ENCODE results near the gene IMMP2L. TPM values are rescaled to one million over a fixed set of nuclear protein-coding genes. Genes with fewer than 3 reads are reported as not detected.

IMMP2L gene
- polyA plus RNA-seq, 2 of the 4 experiments (the other 2 are of a cell fraction), result 16.1 to 23.8 TPM

DNA sequence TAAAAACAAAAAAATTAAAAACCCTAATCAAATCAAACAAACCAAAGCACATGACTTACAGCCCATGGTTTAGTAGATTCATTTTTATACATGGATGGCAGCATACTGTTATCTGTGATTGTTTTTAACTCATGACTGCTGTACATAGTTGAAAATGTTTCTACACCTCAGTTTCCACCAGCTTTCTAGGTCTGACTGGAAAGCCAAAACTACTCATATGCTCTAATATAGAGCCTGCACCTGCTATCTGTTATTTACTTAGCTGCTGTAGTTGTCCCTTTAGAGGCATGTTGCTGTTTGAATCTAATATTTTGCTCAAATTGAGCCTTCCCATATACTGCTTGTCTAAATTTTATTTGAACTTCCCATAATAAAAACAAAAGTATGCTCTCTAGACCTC lies 761.3 kb downstream of the IMMP2L start:
- ATAC-seq (no peak), FAIRE-seq (no peak)
- POLR2A ChIA-PET, result no interaction called here

DNA sequence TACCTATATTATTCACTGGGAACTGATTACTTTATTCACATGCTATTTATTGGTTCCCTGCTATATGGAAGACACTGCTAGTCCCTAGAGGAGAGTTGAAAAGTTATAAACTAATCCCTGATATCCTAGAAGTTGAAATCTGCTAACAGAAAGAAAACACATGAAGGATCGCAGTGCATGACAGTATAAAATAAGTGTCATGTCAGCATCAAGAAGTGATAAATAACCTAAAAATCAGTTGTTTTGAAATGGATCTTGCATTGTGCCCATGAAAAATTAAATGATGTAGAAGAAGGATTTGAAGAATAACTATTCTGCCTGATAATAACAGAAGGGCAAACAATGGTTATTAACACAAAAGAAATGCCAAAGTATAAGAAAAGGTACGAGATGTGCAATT lies 764.6 kb downstream of the IMMP2L start:
- ChIA-PET POLR2A (no interaction called here), CTCF (no interaction called here)
- 65% methylated on average over 2 of the region's 2 CpGs for WGBS (ENCODE audit: missing lambda C conversion rate)
- FAIRE-seq, result no peak
- Histone ChIP-seq H3K4me2 (no peak overlapping the region), H3K4me3 (no peak overlapping the region), H3K27ac (no peak overlapping the region), H3K4me1 (no peaks in the 10 kb centered on the region), H3K9me3 (no peaks in the 10 kb centered on the region)
- no peak for DNase-seq (ENCODE audit: low read depth in 1 of 2, low spot score in 1 of 2)
- no peak for ATAC-seq
- TF ChIP-seq MAFK (IDR thresholded peaks at IDR 0.05; ENCODE audit: partially characterized antibody), result peak; percentile 51
- no peak for TF ChIP-seq ZC3H11A (IDR thresholded peaks at IDR 0.05)

More for the DNA sequence above, 761.3 kb downstream of the IMMP2L start:
- Histone ChIP-seq H3K4me2 (no peak overlapping the region), H3K9me3 (no peaks in the 10 kb centered on the region), H3K4me3 (no peak overlapping the region), H3K4me1 (no peaks in the 10 kb centered on the region), H3K27ac (no peak overlapping the region)
- no peak for TF ChIP-seq ESRRA (IDR thresholded peaks at IDR 0.05; ENCODE audit: borderline replicate concordance, low read length)
- TF ChIP-seq, protein P1, sequence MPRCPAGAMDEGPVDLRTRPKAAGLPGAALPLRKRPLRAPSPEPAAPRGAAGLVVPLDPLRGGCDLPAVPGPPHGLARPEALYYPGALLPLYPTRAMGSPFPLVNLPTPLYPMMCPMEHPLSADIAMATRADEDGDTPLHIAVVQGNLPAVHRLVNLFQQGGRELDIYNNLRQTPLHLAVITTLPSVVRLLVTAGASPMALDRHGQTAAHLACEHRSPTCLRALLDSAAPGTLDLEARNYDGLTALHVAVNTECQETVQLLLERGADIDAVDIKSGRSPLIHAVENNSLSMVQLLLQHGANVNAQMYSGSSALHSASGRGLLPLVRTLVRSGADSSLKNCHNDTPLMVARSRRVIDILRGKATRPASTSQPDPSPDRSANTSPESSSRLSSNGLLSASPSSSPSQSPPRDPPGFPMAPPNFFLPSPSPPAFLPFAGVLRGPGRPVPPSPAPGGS (IDR thresholded peaks at IDR 0.05), result no peak
- TF ChIP-seq HEYL (CRISPR knock-in tag; IDR thresholded peaks at IDR 0.05), result no peak
- no peak for TF ChIP-seq TP53 (CRISPR knock-in tag; IDR thresholded peaks at IDR 0.05)
- TF ChIP-seq, protein P2, sequence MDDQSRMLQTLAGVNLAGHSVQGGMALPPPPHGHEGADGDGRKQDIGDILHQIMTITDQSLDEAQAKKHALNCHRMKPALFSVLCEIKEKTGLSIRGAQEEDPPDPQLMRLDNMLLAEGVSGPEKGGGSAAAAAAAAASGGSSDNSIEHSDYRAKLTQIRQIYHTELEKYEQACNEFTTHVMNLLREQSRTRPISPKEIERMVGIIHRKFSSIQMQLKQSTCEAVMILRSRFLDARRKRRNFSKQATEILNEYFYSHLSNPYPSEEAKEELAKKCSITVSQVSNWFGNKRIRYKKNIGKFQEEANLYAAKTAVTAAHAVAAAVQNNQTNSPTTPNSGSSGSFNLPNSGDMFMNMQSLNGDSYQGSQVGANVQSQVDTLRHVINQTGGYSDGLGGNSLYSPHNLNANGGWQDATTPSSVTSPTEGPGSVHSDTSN (IDR thresholded peaks at IDR 0.05), result no peak
- TF ChIP-seq KDM5A (IDR thresholded peaks at IDR 0.05), result no peak
- TF ChIP-seq, protein P3, sequence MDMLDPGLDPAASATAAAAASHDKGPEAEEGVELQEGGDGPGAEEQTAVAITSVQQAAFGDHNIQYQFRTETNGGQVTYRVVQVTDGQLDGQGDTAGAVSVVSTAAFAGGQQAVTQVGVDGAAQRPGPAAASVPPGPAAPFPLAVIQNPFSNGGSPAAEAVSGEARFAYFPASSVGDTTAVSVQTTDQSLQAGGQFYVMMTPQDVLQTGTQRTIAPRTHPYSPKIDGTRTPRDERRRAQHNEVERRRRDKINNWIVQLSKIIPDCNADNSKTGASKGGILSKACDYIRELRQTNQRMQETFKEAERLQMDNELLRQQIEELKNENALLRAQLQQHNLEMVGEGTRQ (IDR thresholded peaks at IDR 0.05), result no peak
- no peak for TF ChIP-seq EHF (CRISPR knock-in tag; IDR thresholded peaks at IDR 0.05)
- no peak for TF ChIP-seq KDM1A (IDR thresholded peaks at IDR 0.05; ENCODE audit: low read depth)
- no peak for TF ChIP-seq CHD2 (IDR thresholded peaks at IDR 0.05; ENCODE audit: low read length, partially characterized antibody)
- TF ChIP-seq NPAS2 (CRISPR knock-in tag; IDR thresholded peaks at IDR 0.05; ENCODE audit: borderline replicate concordance), result no peak
- no peak for TF ChIP-seq NFE2L2 (conservative IDR thresholded peaks at IDR 0.05; ENCODE audit: low read length)
- DNase-seq (ENCODE audit: low read depth in 1 of 2, low spot score in 1 of 2), result no peak
- CTCF ChIA-PET, result interaction anchor here (0.5 kb wide), 1 partner anchor 244 kb away, joined by 3 read pairs; no protein-coding TSS in a partner anchor

DNA sequence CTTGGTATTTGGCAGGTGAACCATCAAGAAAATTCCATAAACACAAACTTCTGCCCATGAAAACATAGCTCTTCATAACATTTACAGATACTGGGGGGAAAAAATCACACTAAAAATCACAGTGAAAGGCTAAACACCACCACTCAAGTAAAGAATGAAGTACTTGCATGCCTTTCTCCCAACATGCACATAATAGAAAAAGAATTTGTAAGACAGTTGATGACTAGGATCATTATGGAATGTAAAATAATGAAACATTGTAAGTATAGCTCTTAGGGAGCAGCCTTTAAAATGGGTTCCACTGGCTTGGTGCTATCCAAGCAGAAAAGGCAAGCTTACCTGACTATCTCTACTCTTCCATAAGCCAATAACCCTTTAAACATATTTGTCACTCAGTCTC lies 771.3 kb downstream of the IMMP2L start:
- no peak for FAIRE-seq
- TF ChIP-seq KDM5A (IDR thresholded peaks at IDR 0.05) (no peak), PHF8 (IDR thresholded peaks at IDR 0.05; ENCODE audit: borderline replicate concordance, low read depth) (no peak), EHMT2 (IDR thresholded peaks at IDR 0.05; ENCODE audit: low read depth) (no peak), NR3C1 (IDR thresholded peaks at IDR 0.05) (no peak), HDAC2 (IDR thresholded peaks at IDR 0.05) (no peak), CHD4 (IDR thresholded peaks at IDR 0.05; ENCODE audit: borderline replicate concordance) (no peak), JUN (IDR thresholded peaks at IDR 0.05) (no peak), POLR2AphosphoS2 (conservative IDR thresholded peaks at IDR 0.05; ENCODE audit: low read length) (no peak), MAFK (IDR thresholded peaks at IDR 0.05; ENCODE audit: partially characterized antibody) (no peak), MYC (IDR thresholded peaks at IDR 0.05; ENCODE audit: borderline replicate concordance, low read length) (no peak), EP300 (IDR thresholded peaks at IDR 0.05) (no peak), ZC3H11A (IDR thresholded peaks at IDR 0.05) (no peak), HOXB5 (CRISPR knock-in tag; IDR thresholded peaks at IDR 0.05) (no peak), HOXA7 (CRISPR knock-in tag; IDR thresholded peaks at IDR 0.05) (no peak)
- TF ChIP-seq, protein P4, sequence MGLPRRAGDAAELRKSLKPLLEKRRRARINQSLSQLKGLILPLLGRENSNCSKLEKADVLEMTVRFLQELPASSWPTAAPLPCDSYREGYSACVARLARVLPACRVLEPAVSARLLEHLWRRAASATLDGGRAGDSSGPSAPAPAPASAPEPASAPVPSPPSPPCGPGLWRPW (IDR thresholded peaks at IDR 0.05), result no peak
- TF ChIP-seq, protein P5, sequence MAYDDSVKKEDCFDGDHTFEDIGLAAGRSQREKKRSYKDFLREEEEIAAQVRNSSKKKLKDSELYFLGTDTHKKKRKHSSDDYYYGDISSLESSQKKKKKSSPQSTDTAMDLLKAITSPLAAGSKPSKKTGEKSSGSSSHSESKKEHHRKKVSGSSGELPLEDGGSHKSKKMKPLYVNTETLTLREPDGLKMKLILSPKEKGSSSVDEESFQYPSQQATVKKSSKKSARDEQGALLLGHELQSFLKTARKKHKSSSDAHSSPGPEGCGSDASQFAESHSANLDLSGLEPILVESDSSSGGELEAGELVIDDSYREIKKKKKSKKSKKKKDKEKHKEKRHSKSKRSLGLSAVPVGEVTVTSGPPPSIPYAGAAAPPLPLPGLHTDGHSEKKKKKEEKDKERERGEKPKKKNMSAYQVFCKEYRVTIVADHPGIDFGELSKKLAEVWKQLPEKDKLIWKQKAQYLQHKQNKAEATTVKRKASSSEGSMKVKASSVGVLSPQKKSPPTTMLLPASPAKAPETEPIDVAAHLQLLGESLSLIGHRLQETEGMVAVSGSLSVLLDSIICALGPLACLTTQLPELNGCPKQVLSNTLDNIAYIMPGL (CRISPR knock-in tag; IDR thresholded peaks at IDR 0.05; ENCODE audit: borderline replicate concordance), result no peak
- TF ChIP-seq, protein P6, sequence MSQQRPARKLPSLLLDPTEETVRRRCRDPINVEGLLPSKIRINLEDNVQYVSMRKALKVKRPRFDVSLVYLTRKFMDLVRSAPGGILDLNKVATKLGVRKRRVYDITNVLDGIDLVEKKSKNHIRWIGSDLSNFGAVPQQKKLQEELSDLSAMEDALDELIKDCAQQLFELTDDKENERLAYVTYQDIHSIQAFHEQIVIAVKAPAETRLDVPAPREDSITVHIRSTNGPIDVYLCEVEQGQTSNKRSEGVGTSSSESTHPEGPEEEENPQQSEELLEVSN (IDR thresholded peaks at IDR 0.05; ENCODE audit: borderline replicate concordance, low read depth), result no peak
- CTCF ChIA-PET, result no interaction called here
- Histone ChIP-seq H3K4me2 (no peak overlapping the region), H3K4me1 (no peaks in the 10 kb centered on the region), H3K9me3 (no peaks in the 10 kb centered on the region), H3K4me3 (no peak overlapping the region), H3K27ac (no peak overlapping the region)
- no peak for DNase-seq (ENCODE audit: low read depth in 1 of 2, low spot score in 1 of 2)
- ATAC-seq, result no peak
- POLR2A ChIA-PET, result no interaction called here

All from A549 (cell line).